H9 (cell line): Measurements from ENCODE around the gene GNL3. TPM values are rescaled to one million over a fixed set of nuclear protein-coding genes. Genes with fewer than 3 reads are reported as not detected.
A peak's percentile ranks its signal among the peaks of the same experiment; 100 is the strongest.

Experiments
- DNase-seq: peaks from one replicate; pipeline ENCODE4 v3.0.0-alpha.2; 2017
- H2AFZ ChIP-seq: one replicate; pipeline ENCODE4 v1.6.1; 2013; ENCODE audit warnings: mild to moderate bottlenecking, low read length, control low read depth, moderate library complexity
- H2AK5ac ChIP-seq: 2 replicates; pipeline ENCODE4 v1.6.1; 2013; ENCODE audit warnings: low read length, control low read depth, mixed read lengths; ENCODE audit not compliant: insufficient read length
- H2BK120ac ChIP-seq: one replicate; pipeline ENCODE4 v1.6.1; 2013; ENCODE audit warnings: low read depth, mild to moderate bottlenecking, low read length, control low read depth, inconsistent platforms; ENCODE audit not compliant: poor library complexity, severe bottlenecking
- H2BK12ac ChIP-seq: 2 replicates; pipeline ENCODE4 v1.6.1; 2013; ENCODE audit warnings: low read length, control low read depth, mixed read lengths, low read depth; ENCODE audit not compliant: insufficient read length
- H2BK15ac ChIP-seq: 2 replicates; pipeline ENCODE4 v1.6.1; 2013; ENCODE audit warnings: low read depth, low read length, control low read depth
- H2BK20ac ChIP-seq: one replicate; pipeline ENCODE4 v1.6.1; 2013; ENCODE audit warnings: low read depth, mild to moderate bottlenecking, low read length, control low read depth, inconsistent platforms; ENCODE audit not compliant: poor library complexity, severe bottlenecking
- H2BK5ac ChIP-seq: 2 replicates; pipeline ENCODE4 v1.6.1; 2013; ENCODE audit warnings: low read length, control low read depth, mixed read lengths; ENCODE audit not compliant: insufficient read length
- H3K14ac ChIP-seq: 2 replicates; pipeline ENCODE4 v1.6.1; 2013; ENCODE audit warnings: low read length, control low read depth; ENCODE audit not compliant: insufficient read depth
- H3K18ac ChIP-seq: 2 replicates; pipeline ENCODE4 v1.6.1; 2013; ENCODE audit warnings: low read depth, mild to moderate bottlenecking, mixed read lengths, low read length, control low read depth; ENCODE audit not compliant: insufficient read length
- H3K23ac ChIP-seq: 2 replicates; pipeline ENCODE4 v1.6.1; 2013; ENCODE audit warnings: low read length, control low read depth, mixed read lengths, low read depth; ENCODE audit not compliant: insufficient read length
- H3K23me2 ChIP-seq: 2 replicates; pipeline ENCODE4 v1.6.1; 2013; ENCODE audit warnings: low read depth, mild to moderate bottlenecking, mixed read lengths, low read length, control low read depth; ENCODE audit not compliant: insufficient read length, poor library complexity, severe bottlenecking
- H3K27ac ChIP-seq: 2 replicates; pipeline ENCODE4 v1.5.1; 2013; ENCODE audit warnings: low read length, control low read depth, mixed read lengths, low read depth; ENCODE audit not compliant: insufficient read length
- H3K27me3 ChIP-seq: 2 replicates; pipeline ENCODE4 v1.6.1; 2013; ENCODE audit warnings: low read length, control low read depth, inconsistent platforms; ENCODE audit not compliant: insufficient read depth
- H3K4ac ChIP-seq: 2 replicates; pipeline ENCODE4 v1.6.1; 2013; ENCODE audit warnings: low read depth, mild to moderate bottlenecking, control low read depth, inconsistent platforms, low read length, moderate library complexity
- H3K4me1 ChIP-seq: 2 replicates; pipeline ENCODE4 v1.6.1; 2013; ENCODE audit warnings: low read length, control low read depth, inconsistent platforms; ENCODE audit not compliant: insufficient read depth
- H3K4me2 ChIP-seq: 2 replicates; pipeline ENCODE4 v1.6.1; 2013; ENCODE audit warnings: low read length, control low read depth, mixed read lengths; ENCODE audit not compliant: insufficient read length, insufficient read depth
- H3K56ac ChIP-seq: 2 replicates; pipeline ENCODE4 v1.6.1; 2013; ENCODE audit warnings: low read depth, mild to moderate bottlenecking, mixed read lengths, low read length, control low read depth; ENCODE audit not compliant: insufficient read length
- H3K79me1 ChIP-seq: 2 replicates; pipeline ENCODE4 v1.6.1; 2013; ENCODE audit warnings: low read depth, mild to moderate bottlenecking, moderate library complexity, low read length, control low read depth, inconsistent platforms; ENCODE audit not compliant: insufficient read depth, poor library complexity, severe bottlenecking
- H3K79me2 ChIP-seq: 2 replicates; pipeline ENCODE4 v1.6.1; 2013; ENCODE audit warnings: low read length, control low read depth, inconsistent platforms; ENCODE audit not compliant: insufficient read depth
- H3K9ac ChIP-seq: 2 replicates; pipeline ENCODE4 v1.6.1; 2013; ENCODE audit warnings: low read length, control low read depth, mixed read lengths; ENCODE audit not compliant: insufficient read length; ENCODE audit errors: extremely low read depth
- H3K9me3 ChIP-seq: one replicate; pipeline ENCODE4 v1.6.1; 2013; ENCODE audit warnings: low read depth, low read length, inconsistent platforms; ENCODE audit not compliant: control insufficient read depth
- H3T11ph ChIP-seq: one replicate; pipeline ENCODE4 v1.6.1; 2013; ENCODE audit warnings: mild to moderate bottlenecking, low read length, control low read depth, inconsistent platforms
- H4K20me1 ChIP-seq: one replicate; pipeline ENCODE4 v1.6.1; 2013; ENCODE audit not compliant: control insufficient read depth, insufficient read length, insufficient read depth
- H4K5ac ChIP-seq: 2 replicates; pipeline ENCODE4 v1.6.1; 2013; ENCODE audit warnings: low read depth, mild to moderate bottlenecking, mixed read lengths, low read length, control low read depth; ENCODE audit not compliant: insufficient read length
- H4K8ac ChIP-seq: replicated peaks from 2 replicates; pipeline ENCODE4 v1.6.1; 2013; ENCODE audit warnings: low read length, control low read depth, mixed read lengths, low read depth; ENCODE audit not compliant: insufficient read length
- H4K91ac ChIP-seq: 2 replicates; pipeline ENCODE4 v1.6.1; 2013; ENCODE audit warnings: low read depth, mild to moderate bottlenecking, moderate library complexity, mixed read lengths, low read length, control low read depth; ENCODE audit not compliant: insufficient read length
- H3K27ac Mint-ChIP-seq, 3 experiments: 2 replicates in 2 of 3; 3 replicates in 1 of 3; pipeline ENCODE4 v1.8.0; 2020 to 2021; ENCODE audit warnings: mixed read lengths in 3 of 3, mild to moderate bottlenecking in 1 of 3, moderate library complexity in 1 of 3
- H3K27me3 Mint-ChIP-seq: 2 replicates; pipeline ENCODE4 v1.8.0; 2021; ENCODE audit warnings: low read depth, mild to moderate bottlenecking, moderate library complexity, mixed read lengths
- H3K36me3 Mint-ChIP-seq, 3 experiments: 2 replicates in 2 of 3; 3 replicates in 1 of 3; pipeline ENCODE4 v1.8.0; 2020 to 2021; ENCODE audit warnings: low read depth in 3 of 3, mixed read lengths in 3 of 3; ENCODE audit not compliant: insufficient read depth in 1 of 3
- H3K4me1 Mint-ChIP-seq, 2 experiments: 2 replicates each; pipeline ENCODE4 v1.8.0; 2020; ENCODE audit warnings: mixed read lengths in 2 of 2
- H3K4me3 Mint-ChIP-seq, 2 experiments: 2 replicates in 1 of 2; 3 replicates in 1 of 2; pipeline ENCODE4 v1.8.0; 2020 to 2021; ENCODE audit warnings: mild to moderate bottlenecking in 2 of 2, mixed read lengths in 2 of 2, moderate library complexity in 1 of 2
- H3K9me3 Mint-ChIP-seq, 2 experiments: 2 replicates in 1 of 2; 3 replicates in 1 of 2; pipeline ENCODE4 v1.8.0; 2020; ENCODE audit warnings: mild to moderate bottlenecking in 2 of 2, mixed read lengths in 2 of 2, moderate library complexity in 1 of 2
- CTCF ChIP-seq: fragments of 200-600 bp; sonication (generic); conservative IDR thresholded peaks from 3 replicates; pipeline ENCODE4 v1.8.0; 2021; ENCODE audit warnings: antibody characterized with exemption, mild to moderate bottlenecking
- WGBS: extraction: QIAGEN DNeasy Blood & Tissue Kit; methylation state at CpG from one replicate; pipeline ENCODE4 v1.1.7; 2013; ENCODE audit warnings: missing lambda C conversion rate, low lambda C conversion rate, mixed read lengths; ENCODE audit not compliant: insufficient read length; ENCODE audit errors: extremely low coverage; 5-methylcytosine and 5-hydroxymethylcytosine counted together
- total RNA-seq: library from RNA; stranded (reverse); gene quantifications from 2 replicates; pipeline ENCODE4 v1.2.1, GENCODE V29; 2021

GNL3 gene
- total RNA-seq, 1 experiment from 2014 or later = 250 TPM

GRCh38 chr3:52645549-52645948 lies 40.3 kb upstream of the GNL3 start:
- Histone ChIP-seq H2BK12ac (no peak overlapping the region), H3K4ac (no peak overlapping the region), H3K79me2 (no peaks in the 10 kb centered on the region), H2AK5ac (no peak overlapping the region), H4K20me1 (no peaks in the 10 kb centered on the region), H3K56ac (no peak overlapping the region), H2BK5ac (no peak overlapping the region), H3K9me3 (no peaks in the 10 kb centered on the region), H4K8ac (no peak overlapping the region), H2BK120ac (no peak overlapping the region), H2BK20ac (no peak overlapping the region), H3K14ac (no peak overlapping the region), H2AFZ (no peak overlapping the region), H3K79me1 (no peaks in the 10 kb centered on the region), H4K5ac (no peak overlapping the region), H3K27me3 (no peaks in the 10 kb centered on the region), H3K4me2 (no peak overlapping the region), H3K4me1 (no peaks in the 10 kb centered on the region), H3K23ac (no peak overlapping the region), H3K18ac (no peak overlapping the region), H2BK15ac (no peak overlapping the region), H4K91ac (no peak overlapping the region), H3K9ac (no peak overlapping the region), H3T11ph (no peak overlapping the region), H3K27ac (no peak overlapping the region), H3K23me2 (no peaks in the 10 kb centered on the region)
- TF ChIP-seq CTCF = no peak
- H3K9me3 Mint-ChIP-seq = no peaks in the 10 kb centered on the region
- WGBS = no CpG with 5 or more reads among the region's 6 CpGs
- peak overlapping the region in 1 of 3 experiments; percentile 9; a peak in 1 of 7 replicates for H3K27ac Mint-ChIP-seq
- DNase-seq = no peak
- H3K4me3 Mint-ChIP-seq = no peak overlapping the region
- no peaks in the 10 kb centered on the region for H3K27me3 Mint-ChIP-seq
- peaks cover 14 to 72% (median 58%) of the 10 kb centered on the region in 3 experiments; a peak in 6 of 7 replicates for H3K36me3 Mint-ChIP-seq
- H3K4me1 Mint-ChIP-seq = no peaks in the 10 kb centered on the region
